WERI-Rb-1 (cell line): ENCODE measurements around the gene BNC2.

Experiments used
- DNase-seq: peaks from one replicate; pipeline ENCODE4 v3.0.0-alpha.2; 2020
- H3K27ac ChIP-seq: fragments of 250-450 bp; sonication (Bioruptor Pico); 2 replicates; pipeline ENCODE4 v1.5.1; 2020; ENCODE audit warnings: mild to moderate bottlenecking, moderate library complexity
- H3K27me3 ChIP-seq: fragments of 250-450 bp; sonication (Bioruptor Pico); 2 replicates; pipeline ENCODE4 v1.5.1; 2021; ENCODE audit warnings: mild to moderate bottlenecking, low read depth, moderate library complexity; ENCODE audit not compliant: insufficient read depth, severe bottlenecking
- H3K36me3 ChIP-seq: fragments of 250-450 bp; sonication (Bioruptor Pico); 2 replicates; pipeline ENCODE4 v1.5.1; 2020; ENCODE audit warnings: mild to moderate bottlenecking, moderate library complexity
- H3K4me3 ChIP-seq: 2 replicates; pipeline ENCODE4 v1.5.1; 2011; ENCODE audit warnings: low read depth, mild to moderate bottlenecking, control low read depth, low read length
- H3K9me3 ChIP-seq: fragments of 250-450 bp; sonication (Bioruptor Pico); 2 replicates; pipeline ENCODE4 v1.5.1; 2021; ENCODE audit warnings: mild to moderate bottlenecking, moderate library complexity; ENCODE audit not compliant: severe bottlenecking
- TF ChIP-seq, protein P1 (sequence below): IDR thresholded peaks from 2 replicates; pipeline ENCODE4 v1.5.1; 2011; ENCODE audit warnings: low read depth, mild to moderate bottlenecking, control low read depth, inconsistent platforms, low read length

BNC2 gene

DNA sequence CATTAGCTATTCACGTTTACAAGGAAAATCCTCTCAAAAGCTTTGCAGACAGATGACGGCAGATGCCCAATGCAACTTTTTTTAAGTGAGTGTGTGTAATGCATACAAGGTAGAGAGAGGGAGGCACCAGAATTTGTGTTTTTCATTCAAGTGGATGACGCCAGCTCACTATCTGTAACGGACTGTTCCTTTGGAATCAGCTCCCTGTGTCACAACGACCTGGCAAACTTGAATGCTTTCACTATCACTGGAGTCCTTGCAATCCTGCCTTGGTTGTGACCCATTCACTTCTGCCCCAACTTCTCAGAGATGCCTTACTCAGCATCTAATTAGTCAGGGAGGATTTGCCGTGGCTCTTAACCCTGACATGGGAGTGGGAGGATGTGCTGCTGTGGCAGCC, 148.5 kb downstream of the BNC2 start:
- H3K27me3 ChIP-seq: no peaks in the 10 kb centered on the region
- H3K4me3 ChIP-seq: no peak overlapping the region
- TF ChIP-seq, protein P1, sequence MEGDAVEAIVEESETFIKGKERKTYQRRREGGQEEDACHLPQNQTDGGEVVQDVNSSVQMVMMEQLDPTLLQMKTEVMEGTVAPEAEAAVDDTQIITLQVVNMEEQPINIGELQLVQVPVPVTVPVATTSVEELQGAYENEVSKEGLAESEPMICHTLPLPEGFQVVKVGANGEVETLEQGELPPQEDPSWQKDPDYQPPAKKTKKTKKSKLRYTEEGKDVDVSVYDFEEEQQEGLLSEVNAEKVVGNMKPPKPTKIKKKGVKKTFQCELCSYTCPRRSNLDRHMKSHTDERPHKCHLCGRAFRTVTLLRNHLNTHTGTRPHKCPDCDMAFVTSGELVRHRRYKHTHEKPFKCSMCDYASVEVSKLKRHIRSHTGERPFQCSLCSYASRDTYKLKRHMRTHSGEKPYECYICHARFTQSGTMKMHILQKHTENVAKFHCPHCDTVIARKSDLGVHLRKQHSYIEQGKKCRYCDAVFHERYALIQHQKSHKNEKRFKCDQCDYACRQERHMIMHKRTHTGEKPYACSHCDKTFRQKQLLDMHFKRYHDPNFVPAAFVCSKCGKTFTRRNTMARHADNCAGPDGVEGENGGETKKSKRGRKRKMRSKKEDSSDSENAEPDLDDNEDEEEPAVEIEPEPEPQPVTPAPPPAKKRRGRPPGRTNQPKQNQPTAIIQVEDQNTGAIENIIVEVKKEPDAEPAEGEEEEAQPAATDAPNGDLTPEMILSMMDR: no peak
- no peak for DNase-seq
- no peaks in the 10 kb centered on the region for H3K9me3 ChIP-seq
- no peak overlapping the region for H3K27ac ChIP-seq
- no peaks in the 10 kb centered on the region for H3K36me3 ChIP-seq

DNA sequence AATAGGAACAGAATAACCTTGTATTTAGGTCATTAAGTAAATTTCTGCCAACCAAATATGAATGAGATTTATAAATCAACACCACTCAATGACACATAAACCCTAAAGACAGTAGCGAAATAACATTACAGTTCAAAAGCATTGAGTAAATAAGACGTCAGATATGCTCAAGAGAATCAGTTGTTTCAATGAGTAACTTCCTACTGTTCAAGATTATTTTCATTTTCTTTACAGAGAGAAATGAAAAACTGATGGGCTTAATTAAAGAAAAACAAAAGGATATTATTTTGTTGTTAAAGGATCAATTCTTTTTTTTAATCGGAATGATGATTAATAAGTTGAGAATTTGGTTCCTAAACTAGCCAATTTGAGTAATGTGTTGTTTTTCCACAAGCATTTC, 150.1 kb downstream of the BNC2 start:
- Histone ChIP-seq H3K9me3 (no peaks in the 10 kb centered on the region), H3K27me3 (no peaks in the 10 kb centered on the region), H3K27ac (no peak overlapping the region), H3K36me3 (no peaks in the 10 kb centered on the region), H3K4me3 (no peak overlapping the region)
- TF ChIP-seq, protein P1: no peak
- DNase-seq: no peak

DNA sequence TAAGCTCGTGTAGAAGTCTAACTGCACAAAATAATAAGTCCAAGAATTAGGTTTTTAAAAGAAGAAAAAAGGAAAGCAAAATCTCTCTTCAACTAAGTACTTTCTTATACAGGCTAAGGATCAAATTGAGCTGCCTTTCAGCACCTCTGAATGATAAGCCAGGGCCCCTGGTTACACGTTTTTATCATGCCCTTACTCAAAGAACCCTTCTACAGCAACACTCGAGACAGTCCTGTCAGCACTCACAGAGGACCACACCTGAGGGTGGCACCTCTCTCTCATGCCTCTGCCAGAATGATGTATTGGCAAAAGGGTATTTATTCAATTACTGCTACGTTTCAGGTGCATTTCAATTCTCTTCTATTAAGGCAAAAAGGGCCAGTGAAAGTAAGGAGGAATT, 150.5 kb downstream of the BNC2 start:
- Histone ChIP-seq H3K27ac (no peak overlapping the region), H3K27me3 (no peaks in the 10 kb centered on the region), H3K4me3 (no peak overlapping the region), H3K36me3 (no peaks in the 10 kb centered on the region), H3K9me3 (no peaks in the 10 kb centered on the region)
- no peak for DNase-seq
- TF ChIP-seq, protein P1: no peak

DNA sequence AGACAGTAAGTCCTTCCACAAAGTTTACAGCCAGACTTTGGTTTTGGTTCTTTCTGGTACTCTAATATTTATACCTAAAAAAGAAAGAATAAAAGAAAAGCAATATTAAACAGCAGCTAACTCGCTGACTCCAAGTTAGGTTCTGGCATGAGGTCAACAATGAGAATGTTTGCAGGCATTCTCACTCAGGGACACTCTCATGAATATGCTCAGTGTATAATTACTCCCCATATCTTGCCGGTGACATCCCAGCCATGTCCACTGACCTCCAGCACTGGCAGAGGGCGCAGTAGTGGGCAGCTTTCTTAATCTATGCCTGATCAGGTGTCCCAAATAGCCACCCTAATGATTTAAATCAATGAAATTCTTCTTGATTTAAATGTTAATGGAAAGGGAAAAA, 151.5 kb downstream of the BNC2 start:
- no peak overlapping the region for H3K4me3 ChIP-seq
- no peaks in the 10 kb centered on the region for H3K36me3 ChIP-seq
- no peaks in the 10 kb centered on the region for H3K9me3 ChIP-seq
- no peaks in the 10 kb centered on the region for H3K27me3 ChIP-seq
- H3K27ac ChIP-seq: no peak overlapping the region
- TF ChIP-seq, protein P1: no peak
- DNase-seq: no peak

DNA sequence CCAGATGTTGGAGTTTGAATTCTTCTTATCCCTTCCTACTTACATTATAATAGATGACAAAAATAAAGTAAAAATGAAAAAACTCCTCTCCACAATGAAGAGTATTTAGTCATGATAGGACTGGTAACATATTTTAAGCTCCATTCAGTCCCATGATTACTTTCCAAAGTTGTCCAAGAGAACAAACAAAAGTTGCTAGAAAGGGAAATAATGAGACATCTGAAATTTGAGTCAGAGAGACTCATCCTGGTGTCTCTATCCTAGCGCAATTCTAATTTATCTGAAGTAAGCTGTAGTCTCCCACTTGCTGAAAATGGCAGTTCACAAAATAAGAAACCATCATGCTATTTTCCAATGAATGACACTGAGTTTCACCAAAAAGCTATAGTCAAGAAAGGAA, 152.2 kb downstream of the BNC2 start:
- Histone ChIP-seq H3K4me3 (no peak overlapping the region), H3K9me3 (no peaks in the 10 kb centered on the region), H3K36me3 (no peaks in the 10 kb centered on the region), H3K27me3 (no peaks in the 10 kb centered on the region), H3K27ac (no peak overlapping the region)
- DNase-seq: no peak
- TF ChIP-seq, protein P1: no peak

DNA sequence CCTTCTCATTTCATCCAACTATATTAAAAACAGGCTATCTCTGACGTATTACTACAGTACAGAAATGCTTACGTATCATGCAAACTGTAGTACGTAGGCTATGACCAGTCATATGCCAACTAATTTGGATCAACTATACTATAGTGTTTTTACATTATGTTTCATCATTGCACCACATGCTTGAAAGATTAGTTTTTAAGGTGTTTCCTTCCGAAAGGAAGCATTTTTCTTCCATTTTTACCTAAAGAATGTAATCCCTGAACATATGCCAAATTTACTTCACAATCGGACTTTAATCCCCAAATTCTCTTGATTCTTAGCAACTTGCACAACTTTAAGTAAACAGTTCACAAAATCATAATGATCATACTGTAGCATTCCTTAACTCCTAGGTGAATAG, 153.9 kb downstream of the BNC2 start:
- TF ChIP-seq, protein P1: no peak
- no peaks in the 10 kb centered on the region for H3K9me3 ChIP-seq
- no peak overlapping the region for H3K4me3 ChIP-seq
- DNase-seq: no peak
- H3K27ac ChIP-seq: no peak overlapping the region
- no peaks in the 10 kb centered on the region for H3K27me3 ChIP-seq
- no peaks in the 10 kb centered on the region for H3K36me3 ChIP-seq
